Naive thymus-derived CD8-positive, alpha-beta T cell (primary cell): ENCODE results near the gene ZNF212. TPM values are rescaled to one million over a fixed set of nuclear protein-coding genes. Genes with fewer than 3 reads are reported as not detected.
"Not testable (repeated sequence)": the region's sequence is repeated elsewhere in the genome, so short reads cannot be mapped to it uniquely, and the experiment has no call there.

ENCODE experiments used
- ATAC-seq, 2 donors: fragments of 150-1000 bp; cut with Tn5 transposase in 1 of 2; sonication (Bioruptor Pico), chemical (Tn5 transposase) in 1 of 2; 1 replicate in 1 of 2; 2 replicates in 1 of 2; pipeline ENCODE4 v1.10.0; 2021; ENCODE audit warnings: mild to moderate bottlenecking in 2 of 2, moderate library complexity in 2 of 2
- POLR2A ChIA-PET: fragments of 350-600 bp; sonication (Branson Sonifier 250); formaldehyde crosslinking; loops from one replicate; lab custom pipeline; 2021; ENCODE audit warnings: antibody characterized with exemption; lab: Charles Lee
- DNase-seq, 10 donors: peaks; one replicate each; pipeline versions ENCODE4 v3.0.0 to v3.0.0-alpha.2; 2020 to 2022
- H3K27ac Mint-ChIP-seq, 10 donors: one replicate each; pipeline ENCODE4 v1.8.0; 2020 to 2022; ENCODE audit warnings: mild to moderate bottlenecking in 10 of 10, mixed read lengths in 10 of 10, moderate library complexity in 4 of 10, inconsistent platforms in 1 of 10
- H3K27me3 Mint-ChIP-seq, 5 donors: one replicate each; pipeline ENCODE4 v1.8.0; 2021 to 2022; ENCODE audit warnings: mixed read lengths in 5 of 5
- H3K36me3 Mint-ChIP-seq, 3 donors: one replicate each; pipeline ENCODE4 v1.8.0; 2020 to 2022; ENCODE audit warnings: mixed read lengths in 3 of 3, mild to moderate bottlenecking in 2 of 3, inconsistent platforms in 1 of 3
- H3K4me1 Mint-ChIP-seq, 4 donors: one replicate each; pipeline ENCODE4 v1.8.0; 2021 to 2022; ENCODE audit warnings: mixed read lengths in 4 of 4
- H3K4me3 Mint-ChIP-seq, 10 donors: one replicate each; pipeline ENCODE4 v1.8.0; 2020 to 2022; ENCODE audit warnings: mild to moderate bottlenecking in 10 of 10, mixed read lengths in 10 of 10, moderate library complexity in 6 of 10, inconsistent platforms in 1 of 10
- H3K9me3 Mint-ChIP-seq, 9 donors: one replicate each; pipeline ENCODE4 v1.8.0; 2020 to 2022; ENCODE audit warnings: mixed read lengths in 9 of 9, mild to moderate bottlenecking in 3 of 9, inconsistent platforms in 1 of 9, moderate library complexity in 1 of 9
- polyA plus RNA-seq, 3 donors: library from polyadenylated mRNA; unstranded; fragments of 300-500 nt; fragmentation: Illumina TruSeq; gene quantifications; one replicate each; pipeline ENCODE4 v1.2.3, GENCODE V29; 2021
- total RNA-seq, 8 experiments: library from RNA in 2 of 8; stranded (reverse) in 2 of 8; gene quantifications; one replicate each; pipeline ENCODE4 v1.2.3 and lab custom pipeline; 2021 to 2026

Gene ZNF212
- total and polyA plus RNA-seq, 5 experiments from 2014 or later: 2.9 to 19.7 (median 8.6) TPM

- DNase-seq (no peak), ATAC-seq (no peak)
- H3K36me3 Mint-ChIP-seq: peaks cover 0 to 38% (median 14%) of the 10 kb centered on the region in 3 donors
- no peak overlapping the region for H3K4me3 Mint-ChIP-seq
- POLR2A ChIA-PET: interaction anchor here (1.0 kb wide), 1 partner anchor 39 kb away, joined by 4 read pairs; no protein-coding TSS in a partner anchor
- no peaks in the 10 kb centered on the region for H3K27me3 Mint-ChIP-seq
- H3K4me1 Mint-ChIP-seq: peaks cover 0 to 4% (median 1%) of the 10 kb centered on the region in 4 donors
- H3K27ac Mint-ChIP-seq: no peak overlapping the region
- H3K9me3 Mint-ChIP-seq: peaks cover 0 to 9% (median 0%) of the 10 kb centered on the region in 9 donors
Observed at GRCh38 chr7:149224352-149224751, 15.1 kb upstream of the ZNF212 start.

DNA sequence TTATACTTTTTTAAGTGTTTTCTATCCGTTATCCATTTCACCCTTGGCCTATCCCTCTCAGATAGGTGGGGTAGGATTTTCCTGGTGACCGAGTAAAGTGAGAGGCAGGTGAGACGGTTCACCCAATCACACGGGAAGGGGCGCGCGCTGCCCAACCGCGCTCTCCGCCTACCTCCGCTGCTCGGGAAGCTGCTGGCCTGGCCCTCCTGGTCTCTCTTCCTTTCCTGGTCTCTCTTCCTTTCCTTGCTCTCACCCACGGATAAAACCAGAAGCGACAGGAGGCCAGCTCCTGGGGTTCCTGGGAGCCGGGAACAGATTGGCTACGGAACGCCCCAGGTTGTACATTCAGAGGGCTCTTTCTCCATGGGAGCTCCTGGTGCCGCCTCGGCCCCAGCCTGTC lies 14.3 kb upstream of the ZNF212 start:
- POLR2A ChIA-PET: interaction anchor here (1.0 kb wide), 1 partner anchor 38 kb away, joined by 4 read pairs; no protein-coding TSS in a partner anchor
- DNase-seq: no peak
- H3K27me3 Mint-ChIP-seq: no peaks in the 10 kb centered on the region
- H3K4me1 Mint-ChIP-seq: peaks cover 0 to 8% (median 5%) of the 10 kb centered on the region in 4 donors
- peaks cover 0 to 30% (median 13%) of the 10 kb centered on the region in 3 donors for H3K36me3 Mint-ChIP-seq
- H3K27ac Mint-ChIP-seq: no peak overlapping the region
- peaks cover 0 to 9% (median 0%) of the 10 kb centered on the region in 9 donors for H3K9me3 Mint-ChIP-seq
- no peak for ATAC-seq
- no peak overlapping the region for H3K4me3 Mint-ChIP-seq

GRCh38 chr7:149225656-149226055 lies 13.8 kb upstream of the ZNF212 start:
- ATAC-seq (no peak), DNase-seq (no peak)
- peaks cover 0 to 27% (median 13%) of the 10 kb centered on the region in 3 donors for H3K36me3 Mint-ChIP-seq
- no peak overlapping the region for H3K27ac Mint-ChIP-seq
- POLR2A ChIA-PET: no interaction called here
- H3K4me1 Mint-ChIP-seq: peaks cover 0 to 8% (median 5%) of the 10 kb centered on the region in 4 donors
- H3K27me3 Mint-ChIP-seq: no peaks in the 10 kb centered on the region
- H3K4me3 Mint-ChIP-seq: no peak overlapping the region
- H3K9me3 Mint-ChIP-seq: peaks cover 0 to 9% (median 0%) of the 10 kb centered on the region in 9 donors

DNA sequence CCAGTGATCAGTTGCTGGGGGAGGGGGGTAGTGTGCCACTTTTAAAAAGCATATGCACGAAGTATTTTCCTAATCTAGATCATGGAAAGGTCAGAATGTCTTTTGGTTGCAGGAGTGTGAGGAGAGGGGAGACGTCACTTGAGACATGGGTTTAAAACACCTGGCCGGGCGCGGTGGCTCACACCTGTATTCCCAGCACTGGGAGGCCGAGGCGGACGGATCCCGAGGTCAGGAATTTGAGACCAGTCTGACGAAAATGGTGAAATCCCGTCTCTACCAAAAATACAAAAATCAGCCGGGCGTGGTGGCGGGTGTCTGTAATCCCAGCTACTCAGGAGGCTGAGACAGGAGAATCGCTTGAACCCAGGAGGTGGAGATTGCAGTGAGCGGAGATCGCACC lies 13.1 kb upstream of the ZNF212 start:
- H3K4me1 Mint-ChIP-seq, H3K4me3 Mint-ChIP-seq, H3K9me3 Mint-ChIP-seq, H3K27me3 Mint-ChIP-seq, DNase-seq, ATAC-seq, POLR2A ChIA-PET: not testable (repeated sequence)
- peaks cover 0 to 21% (median 13%) of the 10 kb centered on the region in 3 donors for H3K36me3 Mint-ChIP-seq
- H3K27ac Mint-ChIP-seq: peak overlapping the region in 1 of 10 donors; percentile 14

GRCh38 chr7:149226840-149227494 lies 12.5 kb upstream of the ZNF212 start:
- POLR2A ChIA-PET: no interaction called here
- ATAC-seq: no peak
- Mint-ChIP-seq H3K36me3 (peaks cover 0 to 17% (median 11%) of the 10 kb centered on the region in 3 donors), H3K27ac (peak overlapping the region in 1 of 10 donors; percentile 27), H3K27me3 (no peaks in the 10 kb centered on the region), H3K9me3 (peaks cover 0 to 9% (median 0%) of the 10 kb centered on the region in 9 donors), H3K4me1 (peaks cover 0 to 8% (median 5%) of the 10 kb centered on the region in 4 donors), H3K4me3 (no peak overlapping the region)
- DNase-seq: no peak

- H3K36me3 Mint-ChIP-seq: peaks cover 0 to 12% (median 8%) of the 10 kb centered on the region in 3 donors
- H3K4me3 Mint-ChIP-seq: no peak overlapping the region
- peaks cover 0 to 9% (median 0%) of the 10 kb centered on the region in 9 donors for H3K9me3 Mint-ChIP-seq
- DNase-seq (no peak), ATAC-seq (no peak)
- H3K27ac Mint-ChIP-seq: peak overlapping the region in 1 of 10 donors; percentile 6
- POLR2A ChIA-PET: interaction anchor here (0.7 to 1.4 kb wide), 2 partner anchors 33 to 186 kb away, joined by 3 read pairs; partner anchors contain the start of gene ZNF282
- H3K4me1 Mint-ChIP-seq: peaks cover 0 to 8% (median 5%) of the 10 kb centered on the region in 4 donors
- H3K27me3 Mint-ChIP-seq: peaks cover 0 to 14% (median 11%) of the 10 kb centered on the region in 5 donors
Observed at GRCh38 chr7:149228831-149229471, 10.5 kb upstream of the ZNF212 start.

- Mint-ChIP-seq H3K4me1 (peaks cover 0 to 8% (median 5%) of the 10 kb centered on the region in 4 donors), H3K9me3 (peaks cover 0 to 9% (median 0%) of the 10 kb centered on the region in 9 donors), H3K36me3 (peaks cover 0 to 12% (median 8%) of the 10 kb centered on the region in 3 donors), H3K27me3 (peaks cover 0 to 17% (median 13%) of the 10 kb centered on the region in 5 donors), H3K4me3 (no peak overlapping the region), H3K27ac (no peak overlapping the region)
- POLR2A ChIA-PET: interaction anchor here (0.5 to 1.4 kb wide), 2 partner anchors 13 to 34 kb away, joined by 3 read pairs; partner anchors contain the start of gene ZNF282
- no peak for ATAC-seq
- DNase-seq: no peak
Observed at GRCh38 chr7:149229526-149229925, 9.9 kb upstream of the ZNF212 start.

GRCh38 chr7:149232362-149232761 lies 7.1 kb upstream of the ZNF212 start:
- H3K9me3 Mint-ChIP-seq: no peaks in the 10 kb centered on the region
- DNase-seq: no peak
- no peaks in the 10 kb centered on the region for H3K36me3 Mint-ChIP-seq
- POLR2A ChIA-PET: no interaction called here
- no peak for ATAC-seq
- peaks cover 0 to 23% (median 14%) of the 10 kb centered on the region in 5 donors for H3K27me3 Mint-ChIP-seq
- no peak overlapping the region for H3K4me3 Mint-ChIP-seq
- peaks cover 0 to 7% (median 4%) of the 10 kb centered on the region in 4 donors for H3K4me1 Mint-ChIP-seq
- H3K27ac Mint-ChIP-seq: no peak overlapping the region

- peaks cover 5 to 13% (median 8%) of the 10 kb centered on the region in 4 donors for H3K4me1 Mint-ChIP-seq
- not testable (repeated sequence) for H3K27ac Mint-ChIP-seq, H3K36me3 Mint-ChIP-seq, H3K4me3 Mint-ChIP-seq, ATAC-seq, H3K9me3 Mint-ChIP-seq, DNase-seq
- POLR2A ChIA-PET: interaction anchor here (0.5 kb wide), 1 partner anchor 302 kb away, joined by 4 read pairs; no protein-coding TSS in a partner anchor
- H3K27me3 Mint-ChIP-seq: peaks cover 0 to 23% (median 14%) of the 10 kb centered on the region in 5 donors
Observed at GRCh38 chr7:149233655-149234204, 5.7 kb upstream of the ZNF212 start.

DNA sequence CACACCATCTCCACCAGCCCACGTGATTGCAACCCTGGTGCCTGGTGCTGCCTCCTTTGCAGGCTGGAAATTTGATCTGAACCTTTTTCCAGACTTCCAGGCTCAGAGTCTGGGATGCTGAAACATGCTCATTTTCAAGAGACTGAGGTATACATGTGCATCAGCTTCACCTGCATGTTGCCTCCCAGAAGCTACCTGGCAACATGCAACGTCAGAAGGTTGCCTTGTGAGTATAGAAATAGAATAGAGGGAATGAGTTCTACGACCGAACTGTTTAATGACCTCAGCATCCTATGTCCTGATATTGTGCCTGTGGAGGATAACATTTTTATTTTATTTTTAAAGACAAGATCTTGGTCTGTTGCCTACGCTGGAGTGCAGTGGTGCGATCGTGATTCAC lies 1.9 kb upstream of the ZNF212 start:
- peaks cover under 1 to 2% (median under 1%) of the 10 kb centered on the region in 3 donors for H3K36me3 Mint-ChIP-seq
- DNase-seq (no peak), ATAC-seq (no peak)
- H3K4me1 Mint-ChIP-seq: peaks cover 8 to 36% (median 28%) of the 10 kb centered on the region in 4 donors
- peaks cover 0 to 3% (median 0%) of the 10 kb centered on the region in 9 donors for H3K9me3 Mint-ChIP-seq
- POLR2A ChIA-PET: no interaction called here
- no peak overlapping the region for H3K4me3 Mint-ChIP-seq
- H3K27ac Mint-ChIP-seq: no peak overlapping the region
- peaks cover 0 to 19% (median 8%) of the 10 kb centered on the region in 5 donors for H3K27me3 Mint-ChIP-seq

DNA sequence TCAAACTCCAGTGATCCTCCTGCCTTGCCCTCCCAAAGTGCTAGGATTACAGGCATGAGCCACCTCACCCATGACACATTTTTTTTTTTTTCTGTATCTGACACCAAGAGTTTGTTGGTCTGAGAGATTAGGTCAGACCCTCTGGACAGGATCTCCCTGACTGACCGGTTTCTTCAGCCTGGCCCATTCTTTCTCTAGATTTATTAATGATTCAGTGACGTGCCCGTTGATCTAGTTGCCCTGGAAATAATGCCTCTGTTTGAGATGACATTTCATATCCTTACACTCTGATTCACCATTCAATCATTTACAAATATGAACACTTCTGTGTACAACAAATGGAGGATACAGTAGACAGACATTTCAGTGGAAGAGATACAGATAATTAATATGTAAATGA lies 1.4 kb upstream of the ZNF212 start:
- H3K9me3 Mint-ChIP-seq: peaks cover 0 to 8% (median 0%) of the 10 kb centered on the region in 9 donors
- H3K36me3 Mint-ChIP-seq: peaks cover 4 to 6% (median 6%) of the 10 kb centered on the region in 3 donors
- H3K4me1 Mint-ChIP-seq: peaks cover 11 to 41% (median 33%) of the 10 kb centered on the region in 4 donors
- DNase-seq: no peak
- POLR2A ChIA-PET: interaction anchor here (0.9 kb wide), 1 partner anchor 20 kb away, joined by 4 read pairs; no protein-coding TSS in a partner anchor
- H3K27me3 Mint-ChIP-seq: peaks cover 0 to 14% (median 7%) of the 10 kb centered on the region in 5 donors
- H3K4me3 Mint-ChIP-seq: peak overlapping the region in 9 of 10 donors; percentile 32 to 96 (median 48)
- peak overlapping the region in 7 of 10 donors; percentile 0 to 66 (median 52) for H3K27ac Mint-ChIP-seq
- ATAC-seq: no peak

GRCh38 chr7:149240637-149241036 lies 1.2 kb downstream of the ZNF212 start:
- peak overlapping the region; percentile 86 to 96 (median 91) for H3K4me3 Mint-ChIP-seq
- H3K4me1 Mint-ChIP-seq: peaks cover 11 to 58% (median 43%) of the 10 kb centered on the region in 4 donors
- POLR2A ChIA-PET: interaction anchor here (1.1 to 1.3 kb wide), 2 partner anchors 21 to 44 kb away, joined by 5 to 6 read pairs; partner anchors contain the start of gene ZNF783
- H3K27me3 Mint-ChIP-seq: peaks cover 0 to 6% (median 5%) of the 10 kb centered on the region in 5 donors
- H3K36me3 Mint-ChIP-seq: peaks cover 6 to 7% (median 6%) of the 10 kb centered on the region in 3 donors
- peaks cover 0 to 9% (median 0%) of the 10 kb centered on the region in 9 donors for H3K9me3 Mint-ChIP-seq
- ATAC-seq (no peak), DNase-seq (no peak)
- H3K27ac Mint-ChIP-seq: peak overlapping the region in 9 of 10 donors; percentile 58 to 91 (median 83)
